Astrocyte of the cerebellum (primary cell): Measurements from ENCODE around the gene ARHGDIG.

ENCODE experiments used
- DNase-seq: peaks from one replicate; pipeline ENCODE4 v3.0.0-alpha.2; 2011; ENCODE audit warnings: low read depth
- H3K4me3 ChIP-seq: 2 replicates; pipeline ENCODE4 v1.5.1; 2011; ENCODE audit warnings: mild to moderate bottlenecking, low read depth, low read length, moderate library complexity
- in situ Hi-C: cut with HindIII; loops from 2 replicates; pipeline ENCODE4 v1.10.0; 2017; ENCODE audit warnings: low sequenced_read_pairs
- TF ChIP-seq, protein P1 (sequence below): IDR thresholded peaks from 2 replicates; pipeline ENCODE4 v1.5.1; 2012; ENCODE audit warnings: low read length, low read depth, moderate library complexity, mild to moderate bottlenecking; ENCODE audit errors: missing control alignments

ARHGDIG gene

DNA sequence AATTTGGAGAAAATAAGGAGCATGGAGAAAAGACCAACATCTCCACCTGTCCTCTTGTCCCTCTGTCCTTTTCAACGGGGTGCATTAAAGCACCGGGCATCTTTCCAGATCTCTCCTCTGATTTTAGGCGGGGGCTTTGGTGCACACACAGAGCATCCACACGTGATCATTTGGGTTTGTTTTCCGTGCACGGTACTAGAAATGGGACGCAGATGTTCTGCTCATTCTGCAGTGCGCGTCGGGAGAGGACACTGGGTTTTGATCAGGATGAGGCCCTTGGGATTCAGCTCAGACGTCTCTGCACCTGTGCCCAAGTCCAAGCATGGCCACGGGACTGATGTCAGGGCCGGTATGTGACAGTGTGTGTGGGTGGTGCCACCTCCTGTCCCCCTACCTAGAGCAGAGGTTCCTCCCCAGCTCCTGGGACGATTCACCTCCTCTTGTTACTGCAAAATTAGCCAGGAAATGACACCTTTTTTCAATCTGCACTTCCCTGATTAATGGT is 34.5 kb downstream of the ARHGDIG start:
- H3K4me3 ChIP-seq: no peak overlapping the region
- in situ Hi-C loops: no loop called here
- TF ChIP-seq, protein P1, sequence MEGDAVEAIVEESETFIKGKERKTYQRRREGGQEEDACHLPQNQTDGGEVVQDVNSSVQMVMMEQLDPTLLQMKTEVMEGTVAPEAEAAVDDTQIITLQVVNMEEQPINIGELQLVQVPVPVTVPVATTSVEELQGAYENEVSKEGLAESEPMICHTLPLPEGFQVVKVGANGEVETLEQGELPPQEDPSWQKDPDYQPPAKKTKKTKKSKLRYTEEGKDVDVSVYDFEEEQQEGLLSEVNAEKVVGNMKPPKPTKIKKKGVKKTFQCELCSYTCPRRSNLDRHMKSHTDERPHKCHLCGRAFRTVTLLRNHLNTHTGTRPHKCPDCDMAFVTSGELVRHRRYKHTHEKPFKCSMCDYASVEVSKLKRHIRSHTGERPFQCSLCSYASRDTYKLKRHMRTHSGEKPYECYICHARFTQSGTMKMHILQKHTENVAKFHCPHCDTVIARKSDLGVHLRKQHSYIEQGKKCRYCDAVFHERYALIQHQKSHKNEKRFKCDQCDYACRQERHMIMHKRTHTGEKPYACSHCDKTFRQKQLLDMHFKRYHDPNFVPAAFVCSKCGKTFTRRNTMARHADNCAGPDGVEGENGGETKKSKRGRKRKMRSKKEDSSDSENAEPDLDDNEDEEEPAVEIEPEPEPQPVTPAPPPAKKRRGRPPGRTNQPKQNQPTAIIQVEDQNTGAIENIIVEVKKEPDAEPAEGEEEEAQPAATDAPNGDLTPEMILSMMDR: no peak
- DNase-seq: no peak

GRCh38 chr16:316741-317464 is 36.5 kb downstream of the ARHGDIG start:
- DNase-seq: no peak
- TF ChIP-seq, protein P1: no peak
- in situ Hi-C loops: no loop called here
- no peak overlapping the region for H3K4me3 ChIP-seq

DNA sequence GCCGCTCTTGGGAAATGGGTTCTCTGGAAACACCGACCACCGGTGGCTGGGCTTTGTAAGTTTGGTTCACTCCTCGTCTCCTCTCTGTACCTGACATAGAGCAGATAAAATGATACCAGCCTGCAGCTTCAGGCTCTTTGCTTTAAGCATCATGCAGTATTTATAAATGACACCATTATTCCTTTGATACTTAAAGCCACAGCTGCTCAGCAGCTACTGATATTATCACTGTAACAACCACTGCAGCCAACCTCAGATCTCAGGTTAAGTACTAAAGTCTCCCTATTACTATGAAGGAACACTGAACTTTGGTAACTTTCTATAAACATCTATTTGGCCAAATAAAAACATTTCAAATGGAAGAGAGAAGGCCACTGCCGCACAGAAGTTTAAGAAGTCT is 37.2 kb downstream of the ARHGDIG start:
- no peak for DNase-seq
- TF ChIP-seq, protein P1: no peak
- no peak overlapping the region for H3K4me3 ChIP-seq
- in situ Hi-C loops: no loop called here

- no peak overlapping the region for H3K4me3 ChIP-seq
- DNase-seq: no peak
- in situ Hi-C loops: no loop called here
- TF ChIP-seq, protein P1: peak; percentile 28
These were observed 38.2 kb downstream of the ARHGDIG start for GRCh38 chr16:318628-319027.

DNA sequence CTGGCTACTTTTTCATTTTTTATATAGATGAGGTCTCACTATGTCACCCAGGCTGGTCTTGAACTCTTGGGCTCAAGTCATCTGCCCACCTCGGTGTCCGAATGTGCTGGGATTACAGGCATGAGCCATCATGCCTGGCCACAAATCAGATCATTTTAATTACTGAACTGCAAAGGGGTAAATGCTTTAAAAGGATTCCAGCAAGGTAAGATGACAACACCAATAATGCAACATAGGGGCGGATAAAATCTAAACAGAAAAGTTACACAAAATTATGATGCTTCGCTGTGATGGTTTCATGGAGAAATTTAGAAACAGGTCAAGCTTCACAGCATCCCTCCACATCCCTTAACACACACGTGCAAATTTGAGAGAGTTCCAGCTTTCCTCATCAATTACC is 39.8 kb downstream of the ARHGDIG start:
- no peak overlapping the region for H3K4me3 ChIP-seq
- TF ChIP-seq, protein P1: no peak
- DNase-seq: no peak
- in situ Hi-C loops: loop anchor here (5.0 kb wide), 1 partner anchor 42 kb away; no protein-coding TSS in a partner anchor

DNA sequence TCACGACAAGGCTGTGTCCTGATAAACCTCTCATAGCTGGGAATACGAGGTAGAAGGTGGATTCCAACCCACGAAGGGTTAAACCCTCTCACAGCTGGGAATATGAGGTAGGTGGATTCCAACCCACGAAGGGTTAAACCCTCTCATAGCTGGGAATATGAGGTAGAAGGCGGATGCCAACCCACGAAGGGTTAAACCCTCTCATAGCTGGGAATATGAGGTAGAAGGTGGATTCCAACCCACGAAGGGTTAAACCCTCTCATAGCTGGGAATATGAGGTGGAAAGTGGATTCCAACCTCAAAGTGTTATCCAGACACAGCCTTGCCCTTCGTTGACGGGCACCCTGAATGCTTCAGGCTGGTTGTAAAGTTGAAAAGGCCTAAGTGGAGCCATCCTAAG is 41.1 kb downstream of the ARHGDIG start:
- H3K4me3 ChIP-seq: no peak overlapping the region
- TF ChIP-seq, protein P1: no peak
- in situ Hi-C loops: loop anchor here (5.0 kb wide), 1 partner anchor 41 kb away; no protein-coding TSS in a partner anchor
- no peak for DNase-seq
